ENCODE data around the gene HIVEP2. TPM values are rescaled to one million over a fixed set of nuclear protein-coding genes. Genes with fewer than 3 reads are reported as not detected.

The HIVEP2 gene
- total RNA-seq, 1 experiment from 2014 or later, result 4.2 TPM

GRCh38 chr6:142926494-142927270 is 18.3 kb downstream of the HIVEP2 start:
- H4K5ac ChIP-seq (ENCODE audit: insufficient read length, low read depth, low read length), result no peak overlapping the region
- H2AK5ac ChIP-seq (ENCODE audit: insufficient read length, low read length), result no peak overlapping the region
- no peak overlapping the region for H2BK12ac ChIP-seq (ENCODE audit: insufficient read length, low read depth, low read length)
- H2BK5ac ChIP-seq (ENCODE audit: insufficient read length, low read length), result no peak overlapping the region
- Mint-ChIP-seq H3K4me1 (peaks cover 13% of the 10 kb centered on the region in 2 experiments), H3K36me3 (ENCODE audit: insufficient read depth in 1 of 3, low read depth in 3 of 3) (no peaks in the 10 kb centered on the region), H3K4me3 (peak overlapping the region; percentile 53 to 80), H3K9me3 (no peaks in the 10 kb centered on the region), H3K27me3 (ENCODE audit: low read depth) (peaks cover 13% of the 10 kb centered on the region), H3K27ac (no peak overlapping the region)
- H4K8ac ChIP-seq (replicated peaks; ENCODE audit: insufficient read length, low read depth, low read length), result no peak overlapping the region
- H4K91ac ChIP-seq (ENCODE audit: insufficient read length, low read depth, low read length), result no peak overlapping the region
- H3K9me3 ChIP-seq (ENCODE audit: control insufficient read depth, low read depth, low read length), result no peaks in the 10 kb centered on the region
- H3T11ph ChIP-seq (ENCODE audit: low read length), result no peak overlapping the region
- H3K79me1 ChIP-seq (ENCODE audit: insufficient read depth, low read depth, low read length, poor library complexity, severe bottlenecking), result no peaks in the 10 kb centered on the region
- H2BK15ac ChIP-seq (ENCODE audit: low read depth, low read length), result no peak overlapping the region
- peak overlapping the region; percentile 30 for H3K4me2 ChIP-seq (ENCODE audit: insufficient read depth, insufficient read length, low read length)
- H3K14ac ChIP-seq (ENCODE audit: insufficient read depth, low read length), result peak overlapping the region; percentile 78; the same call in 1 of the 2 replicates
- peak overlapping the region; percentile 11 for H3K9ac ChIP-seq (ENCODE audit: extremely low read depth, insufficient read length, low read length)
- no peak overlapping the region for H3K23ac ChIP-seq (ENCODE audit: insufficient read length, low read depth, low read length)
- no peak overlapping the region for H3K56ac ChIP-seq (ENCODE audit: insufficient read length, low read depth, low read length)
- no peaks in the 10 kb centered on the region for H3K27me3 ChIP-seq (ENCODE audit: insufficient read depth, low read length)
- no peak overlapping the region for H3K4ac ChIP-seq (ENCODE audit: low read depth, low read length)
- DNase-seq, result peak; percentile 54
- no peak overlapping the region for H2BK120ac ChIP-seq (ENCODE audit: low read depth, low read length, poor library complexity, severe bottlenecking)
- no peak overlapping the region for H3K18ac ChIP-seq (ENCODE audit: insufficient read length, low read depth, low read length)
- no peak overlapping the region for H2AFZ ChIP-seq (ENCODE audit: low read length)
- no peaks in the 10 kb centered on the region; the same call in 1 of the 2 replicates for H3K4me1 ChIP-seq (ENCODE audit: insufficient read depth, low read length)
- H2BK20ac ChIP-seq (ENCODE audit: low read depth, low read length, poor library complexity, severe bottlenecking), result no peak overlapping the region
- no CpG with 5 or more reads among the region's 75 CpGs for WGBS (ENCODE audit: extremely low coverage, insufficient read length, low lambda C conversion rate)
- peaks cover 2% of the 10 kb centered on the region for H3K23me2 ChIP-seq (ENCODE audit: insufficient read length, low read depth, low read length, poor library complexity, severe bottlenecking)
- no peak for TF ChIP-seq CTCF (conservative IDR thresholded peaks at IDR 0.05)
- H3K27ac ChIP-seq (ENCODE audit: insufficient read length, low read depth, low read length), result no peak overlapping the region
- no peaks in the 10 kb centered on the region; the same call in 1 of the 2 replicates for H3K79me2 ChIP-seq (ENCODE audit: insufficient read depth, low read length)
- H4K20me1 ChIP-seq (ENCODE audit: control insufficient read depth, insufficient read depth, insufficient read length), result no peaks in the 10 kb centered on the region
